Measurements from ENCODE around the gene SYT14.

Gene SYT14

GRCh38 chr1:210125143-210125542, 187.1 kb downstream of the SYT14 start:
- no peak for TF ChIP-seq CTCF (IDR thresholded peaks at IDR 0.05; ENCODE audit: low read depth, low read length, missing control alignments)
- DNase-seq (ENCODE audit: low read depth) = no peak
- H3K4me3 ChIP-seq (ENCODE audit: low read depth, low read length) = no peak overlapping the region

GRCh38 chr1:210129092-210129491, 191.1 kb downstream of the SYT14 start:
- H3K4me3 ChIP-seq (ENCODE audit: low read depth, low read length) = no peak overlapping the region
- no peak for TF ChIP-seq CTCF (IDR thresholded peaks at IDR 0.05; ENCODE audit: low read depth, low read length, missing control alignments)
- DNase-seq (ENCODE audit: low read depth) = no peak

- no peak for TF ChIP-seq CTCF (IDR thresholded peaks at IDR 0.05; ENCODE audit: low read depth, low read length, missing control alignments)
- no peak for DNase-seq (ENCODE audit: low read depth)
- no peak overlapping the region for H3K4me3 ChIP-seq (ENCODE audit: low read depth, low read length)
Measured at GRCh38 chr1:210129759-210130158, 191.7 kb downstream of the SYT14 start.

- TF ChIP-seq CTCF (IDR thresholded peaks at IDR 0.05; ENCODE audit: low read depth, low read length, missing control alignments) = no peak
- no peak for DNase-seq (ENCODE audit: low read depth)
- no peak overlapping the region for H3K4me3 ChIP-seq (ENCODE audit: low read depth, low read length)
Measured at GRCh38 chr1:210132582-210132981, 194.6 kb downstream of the SYT14 start.

GRCh38 chr1:210143465-210144062, 205.5 kb downstream of the SYT14 start:
- DNase-seq (ENCODE audit: low read depth) = peak; percentile 18
- TF ChIP-seq CTCF (IDR thresholded peaks at IDR 0.05; ENCODE audit: low read depth, low read length, missing control alignments) = peak; percentile 33
- H3K4me3 ChIP-seq (ENCODE audit: low read depth, low read length) = no peak overlapping the region

- no peak for TF ChIP-seq CTCF (IDR thresholded peaks at IDR 0.05; ENCODE audit: low read depth, low read length, missing control alignments)
- no peak for DNase-seq (ENCODE audit: low read depth)
- H3K4me3 ChIP-seq (ENCODE audit: low read depth, low read length) = no peak overlapping the region
Measured at GRCh38 chr1:210144736-210145135, 206.7 kb downstream of the SYT14 start.

- H3K4me3 ChIP-seq (ENCODE audit: low read depth, low read length) = no peak overlapping the region
- DNase-seq (ENCODE audit: low read depth) = no peak
- TF ChIP-seq CTCF (IDR thresholded peaks at IDR 0.05; ENCODE audit: low read depth, low read length, missing control alignments) = no peak
Measured at GRCh38 chr1:210151052-210151672, 213.1 kb downstream of the SYT14 start.

Data from GM12864 (cell line).